Right lobe of liver (tissue), 6 donors: ENCODE data around the gene NAB2. TPM values are rescaled to one million over a fixed set of nuclear protein-coding genes. Genes with fewer than 3 reads are reported as not detected.
"Not testable (repeated sequence)": the region's sequence is repeated elsewhere in the genome, so short reads cannot be mapped to it uniquely, and the experiment has no call there.

Experiments
- ATAC-seq, 4 donors: fragments of 200-7000 bp; cut with Tn5 transposase; one replicate each; pipeline ENCODE4 v1.9.1; 2020; ENCODE audit warnings: mild to moderate bottlenecking in 4 of 4, moderate library complexity in 4 of 4
- DNase-seq, 3 donors: peaks; one replicate each; pipeline ENCODE4 v3.0.0-alpha.2; 2020
- H3K27ac ChIP-seq, 3 donors: fragments of 200-600 bp; one replicate each; pipeline ENCODE4 v1.8.0; 2022
- H3K27me3 ChIP-seq, 2 donors: fragments of 200-600 bp; one replicate each; pipeline ENCODE4 v1.8.0; 2022
- H3K36me3 ChIP-seq, 4 donors: fragments of 200-600 bp; sonication (generic) in 1 of 4; one replicate each; pipeline versions ENCODE4 v1.5.1 to v1.8.0; 2017 to 2022; ENCODE audit warnings: control low read depth in 1 of 4
- H3K4me1 ChIP-seq, 4 donors: fragments of 200-600 bp; sonication (generic) in 1 of 4; one replicate each; pipeline versions ENCODE4 v1.5.1 to v1.8.0; 2017 to 2022; ENCODE audit warnings: control low read depth in 1 of 4
- H3K4me3 ChIP-seq, 3 donors: fragments of 200-600 bp; one replicate each; pipeline ENCODE4 v1.8.0; 2022
- H3K9me3 ChIP-seq, 4 donors: fragments of 200-600 bp; sonication (generic) in 1 of 4; one replicate each; pipeline versions ENCODE4 v1.5.1 to v1.8.0; 2017 to 2022; ENCODE audit warnings: control low read depth in 1 of 4
- CTCF ChIP-seq, 4 donors: fragments of 200-600 bp in 3 of 4; fragments of 450-650 bp in 1 of 4; IDR thresholded peaks; one replicate each; pipeline versions ENCODE4 v1.5.1 to v1.8.0; 2016 to 2022; ENCODE audit warnings: antibody characterized with exemption in 4 of 4, mild to moderate bottlenecking in 2 of 4
- POLR2A ChIP-seq: fragments of 450-650 bp; IDR thresholded peaks from one replicate; pipeline ENCODE4 v1.6.1; 2017; ENCODE audit warnings: antibody characterized with exemption, mild to moderate bottlenecking
- WGBS: methylation state at CpG from one replicate; pipeline ENCODE4 v1.1.6; 2018; ENCODE audit warnings: low coverage, low lambda C conversion rate; ENCODE audit not compliant: insufficient coverage; ENCODE audit errors: missing lambda C conversion rate; 5-methylcytosine and 5-hydroxymethylcytosine counted together
- intact Hi-C, 2 donors: fragments of 100-400 bp; cut with DNase I; formaldehyde crosslinking; loops; one replicate each; pipeline versions ENCODE4 v1.11.2 to v1.14.1; 2022
- total RNA-seq, 6 experiments: library from RNA; depleted of rRNA in 2 of 6; stranded (reverse); fragments of >200 nt in 2 of 6; fragmentation: NEBNext Ultra II Directional in 3 of 6; extraction: Animal tissue kit (Norgen Biotek cat#: 25700) in 3 of 6; gene quantifications; one replicate each; pipeline versions ENCODE4 v1.1.0 to v1.2.4, GENCODE V29; 2016 to 2023
- donor health status: DM: no; HTN: yes; CAD: no.
- donor health status: DM: no; HTN: no; CAD: no.
- donor health status: DM: no; HTN: no; CAD: no.
- donor health status: DM: no; HTN: yes; CAD: no.
- donor health status: DM: no; HTN: yes; CAD: no.

NAB2 gene
- total RNA-seq, 6 experiments from 2014 or later = 6.1 to 13.1 (median 8.9) TPM

GRCh38 chr12:57066245-57066644 is 22.7 kb upstream of the NAB2 start:
- Histone ChIP-seq H3K9me3 (no peaks in the 10 kb centered on the region), H3K4me1 (peaks cover 0 to 9% (median 0%) of the 10 kb centered on the region in 4 donors), H3K36me3 (peaks cover 0 to 8% (median 0%) of the 10 kb centered on the region in 4 donors), H3K4me3 (no peak overlapping the region), H3K27me3 (no peaks in the 10 kb centered on the region), H3K27ac (no peak overlapping the region)
- intact Hi-C loops = loop anchor here in 1 of 2 donors (5.0 kb wide), 2 partner anchors 46 to 54 kb away; partner anchors contain the start of gene STAT6
- TF ChIP-seq CTCF (IDR thresholded peaks at IDR 0.05) (no peak), POLR2A (no peak)
- 53% methylated on average over 2 of the region's 2 CpGs for WGBS
- ATAC-seq = no peak
- DNase-seq = no peak

GRCh38 chr12:57069523-57069922 is 19.4 kb upstream of the NAB2 start:
- intact Hi-C loops = loop anchor here in 1 of 2 donors (5.0 kb wide), 2 partner anchors 43 to 57 kb away; partner anchors contain the start of gene STAT6
- Histone ChIP-seq H3K27me3 (no peaks in the 10 kb centered on the region), H3K4me3 (no peak overlapping the region), H3K9me3 (no peaks in the 10 kb centered on the region), H3K4me1 (peaks cover 0 to 9% (median 0%) of the 10 kb centered on the region in 4 donors), H3K36me3 (peaks cover 0 to 8% (median 0%) of the 10 kb centered on the region in 4 donors), H3K27ac (peak overlapping the region; percentile 52 to 70 (median 70))
- DNase-seq (peak in 2 of 3 donors; percentile 37 to 75), ATAC-seq (peak; percentile 98 to 99 (median 98))
- peak; percentile 87 to 97 (median 93) for TF ChIP-seq CTCF (IDR thresholded peaks at IDR 0.05)
- no peak for TF ChIP-seq POLR2A
- WGBS = 6% methylated on average over 3 of the region's 3 CpGs

GRCh38 chr12:57072661-57073060 is 16.3 kb upstream of the NAB2 start:
- H3K27me3 ChIP-seq = no peaks in the 10 kb centered on the region
- TF ChIP-seq POLR2A = no peak
- TF ChIP-seq CTCF (IDR thresholded peaks at IDR 0.05) = no peak
- 78% methylated on average over 2 of the region's 2 CpGs for WGBS
- H3K4me1 ChIP-seq = peaks cover 0 to 13% (median 0%) of the 10 kb centered on the region in 4 donors
- peaks cover 0 to 8% (median 0%) of the 10 kb centered on the region in 4 donors for H3K36me3 ChIP-seq
- H3K27ac ChIP-seq = no peak overlapping the region
- ATAC-seq = no peak
- H3K9me3 ChIP-seq = no peaks in the 10 kb centered on the region
- no peak for DNase-seq
- intact Hi-C loops = loop anchor here in 1 of 2 donors (5.0 kb wide), 1 partner anchor 35 kb away; no protein-coding TSS in a partner anchor
- no peak overlapping the region for H3K4me3 ChIP-seq

- H3K4me1 ChIP-seq = peaks cover 0 to 18% (median 3%) of the 10 kb centered on the region in 4 donors
- 94% methylated on average over 6 of the region's 6 CpGs for WGBS
- not testable (repeated sequence) for H3K9me3 ChIP-seq, H3K36me3 ChIP-seq, H3K4me3 ChIP-seq, H3K27ac ChIP-seq, DNase-seq, H3K27me3 ChIP-seq, ATAC-seq
- intact Hi-C loops = loop anchor here in 1 of 2 donors (5.0 kb wide), 1 partner anchor 33 kb away; no protein-coding TSS in a partner anchor
Measured at GRCh38 chr12:57073566-57074450, 15.1 kb upstream of the NAB2 start.
